T-helper 17 cell (primary cell): ENCODE data around the gene BRCA1. TPM values are rescaled to one million over a fixed set of nuclear protein-coding genes. Genes with fewer than 3 reads are reported as not detected.
"Not testable (repeated sequence)": the region's sequence is repeated elsewhere in the genome, so short reads cannot be mapped to it uniquely, and the experiment has no call there.

Experiments
- ATAC-seq: fragments of 150-1000 bp; cut with Tn5 transposase; 2 replicates; pipeline ENCODE4 v1.10.0; 2021; ENCODE audit warnings: mild to moderate bottlenecking, moderate library complexity
- DNase-seq, 3 donors: peaks; one replicate each; pipeline versions ENCODE4 v3.0.0 to v3.0.0-alpha.2; 2020 to 2021
- H3K9me3 ChIP-seq: one replicate; pipeline ENCODE4 v1.7.0; 2013; ENCODE audit warnings: low read length, mild to moderate bottlenecking; ENCODE audit not compliant: control insufficient read depth, poor library complexity, severe bottlenecking
- H3K27ac Mint-ChIP-seq: one replicate; pipeline ENCODE4 v1.8.0; 2022; ENCODE audit warnings: mild to moderate bottlenecking, moderate library complexity, mixed read lengths
- H3K27me3 Mint-ChIP-seq: one replicate; pipeline ENCODE4 v1.8.0; 2022; ENCODE audit warnings: mixed read lengths
- H3K36me3 Mint-ChIP-seq: one replicate; pipeline ENCODE4 v1.8.0; 2022; ENCODE audit warnings: low read depth, mixed read lengths
- H3K4me1 Mint-ChIP-seq: one replicate; pipeline ENCODE4 v1.8.0; 2022; ENCODE audit warnings: mild to moderate bottlenecking, mixed read lengths
- H3K4me3 Mint-ChIP-seq: one replicate; pipeline ENCODE4 v1.8.0; 2022; ENCODE audit warnings: mild to moderate bottlenecking, moderate library complexity, mixed read lengths
- total RNA-seq, 4 donors: library from RNA in 2 of 4; stranded (reverse) in 2 of 4; gene quantifications; one replicate each; pipeline ENCODE4 v1.2.3 and lab custom pipeline; 2022 to 2026

BRCA1 gene
- total RNA-seq (1 to 10 TPM; 2.1 to 3.4 TPM), total RNA-seq (lab: John Stamatoyannopoulos, UW) (3.8 to 5.2 reads per million in 2 donors)

GRCh38 chr17:43125133-43125966 is at the start of gene BRCA1:
TSS of gene BRCA1 (minus strand) at chr17:43125364. CDS start at chr17:43124096, 1,268 bp downstream.
- Mint-ChIP-seq H3K27ac (peak within 1 kb of the TSS; percentile 98), H3K4me1 (peaks cover 17% of the 10 kb centered on the region), H3K27me3 (no peaks in the 10 kb centered on the region), H3K4me3 (peak within 1 kb of the TSS; percentile 100), H3K36me3 (no peaks in the 10 kb centered on the region)
- no peaks in the 10 kb centered on the region for H3K9me3 ChIP-seq
- ATAC-seq (peak; percentile 99), DNase-seq (peak; percentile 77 to 89 (median 85))

GRCh38 chr17:43171586-43172487 is 46.7 kb upstream of the BRCA1 start:
- peaks cover 26% of the 10 kb centered on the region for H3K4me1 Mint-ChIP-seq
- ATAC-seq (no peak), DNase-seq (no peak)
- H3K27me3 Mint-ChIP-seq: no peaks in the 10 kb centered on the region
- H3K36me3 Mint-ChIP-seq: peaks cover 3% of the 10 kb centered on the region
- H3K27ac Mint-ChIP-seq: no peak overlapping the region
- no peaks in the 10 kb centered on the region for H3K9me3 ChIP-seq
- H3K4me3 Mint-ChIP-seq: no peak overlapping the region

GRCh38 chr17:43170766-43171585 is 45.8 kb upstream of the BRCA1 start, which contains the start of gene NBR1:
TSS of gene NBR1 (plus strand) at chr17:43171214. CDS start at chr17:43175800, 4,586 bp downstream.
- DNase-seq (peak; percentile 75 to 90 (median 87)), ATAC-seq (peak; percentile 83)
- H3K36me3 Mint-ChIP-seq: peaks cover 3% of the 10 kb centered on the region
- no peaks in the 10 kb centered on the region for H3K9me3 ChIP-seq
- H3K27ac Mint-ChIP-seq: no peak within 1 kb of the TSS
- no peak within 1 kb of the TSS for H3K4me3 Mint-ChIP-seq
- no peaks in the 10 kb centered on the region for H3K27me3 Mint-ChIP-seq
- H3K4me1 Mint-ChIP-seq: peaks cover 25% of the 10 kb centered on the region

DNA sequence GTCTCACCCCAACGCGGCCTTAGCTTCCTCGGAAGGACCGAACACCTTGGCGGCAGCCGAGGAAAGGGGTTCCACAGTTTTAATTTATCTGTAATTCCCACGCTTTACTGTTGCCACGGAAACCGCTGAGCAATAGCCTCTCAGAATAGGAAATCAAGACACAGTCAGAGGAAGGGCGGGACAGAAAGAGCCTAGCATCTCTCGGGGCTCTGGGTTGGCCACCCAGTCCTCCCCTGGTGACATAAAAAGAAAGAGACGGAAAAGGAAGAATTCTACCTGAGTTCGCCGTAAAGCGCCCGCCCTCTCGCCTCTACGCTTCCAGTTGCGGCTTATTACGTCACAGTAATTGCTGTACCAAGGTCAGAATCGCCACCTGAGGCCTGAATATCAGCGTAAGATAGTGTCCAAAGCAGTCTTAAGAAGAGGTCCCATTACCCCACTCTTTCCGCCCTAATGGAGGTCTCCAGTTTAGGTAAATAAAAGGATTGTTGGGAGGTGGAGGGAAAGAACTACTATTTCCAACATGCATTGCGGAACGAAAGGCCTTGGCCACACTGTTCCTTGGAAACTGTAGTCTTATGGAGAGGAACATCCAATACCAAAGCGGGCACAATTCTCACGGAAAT is 45.1 kb upstream of the BRCA1 start:
- peaks cover 19% of the 10 kb centered on the region for H3K4me1 Mint-ChIP-seq
- H3K9me3 ChIP-seq: no peaks in the 10 kb centered on the region
- DNase-seq (peak; percentile 74 to 82 (median 77)), ATAC-seq (peak; percentile 79)
- no peak overlapping the region for H3K4me3 Mint-ChIP-seq
- peaks cover 3% of the 10 kb centered on the region for H3K36me3 Mint-ChIP-seq
- no peaks in the 10 kb centered on the region for H3K27me3 Mint-ChIP-seq
- H3K27ac Mint-ChIP-seq: no peak overlapping the region

- peak; percentile 2 for ATAC-seq
- H3K27ac Mint-ChIP-seq: no peak overlapping the region
- peaks cover 3% of the 10 kb centered on the region for H3K36me3 Mint-ChIP-seq
- H3K4me1 Mint-ChIP-seq: peaks cover 19% of the 10 kb centered on the region
- no peaks in the 10 kb centered on the region for H3K27me3 Mint-ChIP-seq
- H3K4me3 Mint-ChIP-seq: no peak overlapping the region
- no peak for DNase-seq
- H3K9me3 ChIP-seq: no peaks in the 10 kb centered on the region
These were observed 44.5 kb upstream of the BRCA1 start for GRCh38 chr17:43169561-43170139.

GRCh38 chr17:43165971-43166370 is 40.8 kb upstream of the BRCA1 start:
- H3K27ac Mint-ChIP-seq: peak overlapping the region; percentile 41
- H3K4me1 Mint-ChIP-seq, H3K9me3 ChIP-seq, H3K4me3 Mint-ChIP-seq, H3K27me3 Mint-ChIP-seq, ATAC-seq, H3K36me3 Mint-ChIP-seq, DNase-seq: not testable (repeated sequence)

GRCh38 chr17:43159957-43160356 is 34.8 kb upstream of the BRCA1 start:
- DNase-seq, H3K27ac Mint-ChIP-seq, ATAC-seq, H3K9me3 ChIP-seq, H3K36me3 Mint-ChIP-seq, H3K4me3 Mint-ChIP-seq, H3K27me3 Mint-ChIP-seq, H3K4me1 Mint-ChIP-seq: not testable (repeated sequence)

- not testable (repeated sequence) for H3K36me3 Mint-ChIP-seq, H3K9me3 ChIP-seq, H3K4me1 Mint-ChIP-seq, H3K27me3 Mint-ChIP-seq, H3K27ac Mint-ChIP-seq, DNase-seq, ATAC-seq, H3K4me3 Mint-ChIP-seq
These were observed 34.1 kb upstream of the BRCA1 start for GRCh38 chr17:43159232-43159631.

GRCh38 chr17:43155666-43156065 is 30.5 kb upstream of the BRCA1 start:
- Mint-ChIP-seq H3K4me1 (peaks cover 2% of the 10 kb centered on the region), H3K27ac (no peak overlapping the region), H3K36me3 (peaks cover 2% of the 10 kb centered on the region), H3K27me3 (no peaks in the 10 kb centered on the region), H3K4me3 (no peak overlapping the region)
- no peaks in the 10 kb centered on the region for H3K9me3 ChIP-seq
- ATAC-seq (no peak), DNase-seq (no peak)

DNA sequence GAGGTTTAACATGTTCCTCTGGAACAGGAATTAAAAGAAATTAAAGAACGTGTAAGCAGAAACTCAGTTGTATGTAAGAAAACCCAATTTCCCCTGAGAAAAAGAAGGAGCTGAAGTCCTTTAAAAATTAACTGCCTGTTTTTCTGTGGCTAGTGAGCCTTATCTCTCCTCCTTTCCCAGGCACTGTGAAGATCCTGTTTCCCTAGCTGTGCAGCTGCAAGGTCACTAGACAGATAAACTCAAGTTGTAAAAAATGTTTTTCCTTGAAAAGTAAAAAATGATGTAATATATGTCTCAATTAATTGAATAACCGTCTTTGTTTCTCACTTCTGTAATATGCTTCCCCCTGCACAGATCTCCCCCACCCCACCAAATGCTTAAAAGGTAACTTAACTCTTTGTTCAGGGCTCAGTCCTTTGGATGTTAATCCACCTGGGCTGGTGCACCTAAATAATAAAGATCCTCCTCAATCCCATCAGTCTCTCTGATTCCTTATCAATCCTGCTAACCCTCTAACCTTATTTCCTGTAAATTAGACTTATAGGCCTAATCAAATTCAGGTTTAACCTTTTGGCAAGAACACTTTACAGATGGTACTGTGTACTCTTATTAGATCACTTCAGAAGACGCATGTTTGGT is 28.2 kb upstream of the BRCA1 start:
- DNase-seq, H3K27ac Mint-ChIP-seq, H3K4me1 Mint-ChIP-seq, H3K4me3 Mint-ChIP-seq, H3K9me3 ChIP-seq, H3K36me3 Mint-ChIP-seq, ATAC-seq, H3K27me3 Mint-ChIP-seq: not testable (repeated sequence)

DNA sequence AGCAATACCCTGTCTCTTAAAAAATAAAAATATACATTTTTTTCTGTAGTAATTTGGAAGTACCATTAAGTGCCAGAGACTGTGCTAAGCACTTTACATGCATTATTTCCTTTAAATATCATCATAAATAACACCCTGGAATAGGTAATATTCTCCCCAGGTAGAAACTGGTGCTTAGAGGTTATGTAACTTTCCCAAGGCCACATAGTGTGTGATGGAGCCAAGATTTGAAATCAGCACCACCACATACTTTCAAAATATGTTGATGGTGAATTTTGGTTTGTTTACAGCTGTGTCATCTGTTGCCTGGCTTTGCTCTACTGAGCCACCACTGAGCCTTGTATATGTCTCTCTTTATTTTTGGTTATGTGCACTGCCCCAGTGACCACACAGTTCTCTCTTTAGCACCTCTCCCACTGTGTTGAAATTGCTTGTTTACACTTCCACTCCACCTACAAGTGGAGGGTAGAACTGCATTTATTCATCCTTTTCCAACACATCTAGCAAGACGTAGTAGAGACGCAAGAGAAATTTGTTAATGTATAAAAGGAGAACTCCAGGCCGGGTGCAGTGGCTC is 26.8 kb upstream of the BRCA1 start:
- H3K27ac Mint-ChIP-seq: no peak overlapping the region
- H3K36me3 Mint-ChIP-seq: peaks cover 2% of the 10 kb centered on the region
- no peak for ATAC-seq
- peaks cover 2% of the 10 kb centered on the region for H3K4me1 Mint-ChIP-seq
- H3K9me3 ChIP-seq: no peaks in the 10 kb centered on the region
- no peak for DNase-seq
- H3K4me3 Mint-ChIP-seq: no peak overlapping the region
- H3K27me3 Mint-ChIP-seq: no peaks in the 10 kb centered on the region
